Vagina (tissue), 2 donors: ENCODE results near the gene ALPK1.

Experiments used
- POLR2A ChIP-seq, 2 donors: fragments of 450-650 bp; IDR thresholded peaks; one replicate each; pipeline ENCODE4 v1.6.1; 2017; ENCODE audit warnings: antibody characterized with exemption in 2 of 2, mild to moderate bottlenecking in 2 of 2, moderate library complexity in 2 of 2
- POLR2AphosphoS5 ChIP-seq, 2 donors: sonication (generic); formaldehyde crosslinking; IDR thresholded peaks; one replicate each; pipeline ENCODE4 v1.9.0; 2017; ENCODE audit warnings: antibody characterized with exemption in 2 of 2, mild to moderate bottlenecking in 2 of 2, low read depth in 1 of 2; ENCODE audit not compliant: insufficient read depth in 1 of 2
- TF ChIP-seq, protein P1 (sequence below), 3 experiments: fragments of 450-650 bp in 2 of 3; fragments of 200-600 bp in 1 of 3; sonication (generic) in 1 of 3; IDR thresholded peaks; one replicate each; pipeline ENCODE4 v1.5.1; 2017 to 2019; ENCODE audit warnings: antibody characterized with exemption in 3 of 3, mild to moderate bottlenecking in 2 of 3, moderate library complexity in 2 of 3

DNA sequence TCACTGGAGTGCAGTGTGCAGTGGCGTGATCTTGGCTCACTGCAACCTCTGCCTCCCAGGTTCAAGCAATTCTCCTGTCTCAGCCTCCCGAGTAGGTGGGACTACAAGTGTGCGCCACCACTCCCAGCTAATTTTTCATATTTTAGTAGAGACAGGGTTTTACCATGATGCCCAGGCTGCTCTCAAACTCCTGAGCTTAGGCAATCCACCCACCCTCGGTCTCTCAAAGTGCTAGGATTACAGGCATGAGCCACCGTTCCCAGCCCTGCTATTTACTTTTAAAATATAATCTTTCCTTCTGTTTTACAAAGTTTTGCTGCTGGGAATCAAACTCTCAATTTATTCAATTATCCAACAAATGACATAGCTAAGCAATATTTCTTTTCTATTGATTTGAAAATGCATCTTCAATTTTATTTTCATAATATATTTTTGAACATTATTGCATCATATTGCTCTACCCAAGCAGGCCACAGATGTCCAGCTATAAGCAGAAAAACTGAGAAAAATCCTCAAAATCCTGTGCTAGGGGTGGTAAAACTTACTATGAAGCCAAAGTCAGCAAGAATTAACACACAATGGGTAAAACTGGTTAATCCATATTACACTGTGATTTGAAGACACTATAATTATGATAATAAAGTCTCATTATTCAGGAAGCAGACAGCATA, 16.6 kb upstream of the ALPK1 start:
- TF ChIP-seq, protein P1, sequence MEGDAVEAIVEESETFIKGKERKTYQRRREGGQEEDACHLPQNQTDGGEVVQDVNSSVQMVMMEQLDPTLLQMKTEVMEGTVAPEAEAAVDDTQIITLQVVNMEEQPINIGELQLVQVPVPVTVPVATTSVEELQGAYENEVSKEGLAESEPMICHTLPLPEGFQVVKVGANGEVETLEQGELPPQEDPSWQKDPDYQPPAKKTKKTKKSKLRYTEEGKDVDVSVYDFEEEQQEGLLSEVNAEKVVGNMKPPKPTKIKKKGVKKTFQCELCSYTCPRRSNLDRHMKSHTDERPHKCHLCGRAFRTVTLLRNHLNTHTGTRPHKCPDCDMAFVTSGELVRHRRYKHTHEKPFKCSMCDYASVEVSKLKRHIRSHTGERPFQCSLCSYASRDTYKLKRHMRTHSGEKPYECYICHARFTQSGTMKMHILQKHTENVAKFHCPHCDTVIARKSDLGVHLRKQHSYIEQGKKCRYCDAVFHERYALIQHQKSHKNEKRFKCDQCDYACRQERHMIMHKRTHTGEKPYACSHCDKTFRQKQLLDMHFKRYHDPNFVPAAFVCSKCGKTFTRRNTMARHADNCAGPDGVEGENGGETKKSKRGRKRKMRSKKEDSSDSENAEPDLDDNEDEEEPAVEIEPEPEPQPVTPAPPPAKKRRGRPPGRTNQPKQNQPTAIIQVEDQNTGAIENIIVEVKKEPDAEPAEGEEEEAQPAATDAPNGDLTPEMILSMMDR (IDR thresholded peaks at IDR 0.05): no peak
- no peak for TF ChIP-seq POLR2A (IDR thresholded peaks at IDR 0.05)
- TF ChIP-seq POLR2AphosphoS5 (IDR thresholded peaks at IDR 0.05; ENCODE audit: insufficient read depth in 1 of 2, low read depth in 1 of 2): no peak
